GM20431 (cell line): Measurements from ENCODE around the gene MSI2.

Experiments
- in situ Hi-C: fragments of 300-500 bp; cut with MseI, MboI; formaldehyde crosslinking; loops from one replicate; pipeline ENCODE4 v1.15.0; 2020; ENCODE audit warnings: low sequenced_read_pairs; ENCODE audit not compliant: unreplicated experiment

The MSI2 gene

GRCh38 chr17:57502811-57503241, 246.5 kb downstream of the MSI2 start:
- in situ Hi-C loops: loop anchor here (25.0 kb wide), 1 partner anchor 109 kb away; no protein-coding TSS in a partner anchor

GRCh38 chr17:57504208-57504607, 247.9 kb downstream of the MSI2 start:
- in situ Hi-C loops: loop anchor here (25.0 kb wide), 1 partner anchor 108 kb away; no protein-coding TSS in a partner anchor

GRCh38 chr17:57505841-57506773, 249.8 kb downstream of the MSI2 start:
- in situ Hi-C loops: loop anchor here (25.0 kb wide), 1 partner anchor 106 kb away; no protein-coding TSS in a partner anchor

GRCh38 chr17:57506774-57507127, 250.4 kb downstream of the MSI2 start:
- in situ Hi-C loops: loop anchor here (25.0 kb wide), 1 partner anchor 106 kb away; no protein-coding TSS in a partner anchor

- in situ Hi-C loops: loop anchor here (25.0 kb wide), 1 partner anchor 104 kb away; no protein-coding TSS in a partner anchor
Observed at GRCh38 chr17:57507828-57508227, 251.5 kb downstream of the MSI2 start.

- in situ Hi-C loops: loop anchor here (25.0 kb wide), 1 partner anchor 104 kb away; no protein-coding TSS in a partner anchor
Observed at GRCh38 chr17:57508671-57509070, 252.3 kb downstream of the MSI2 start.

- in situ Hi-C loops: loop anchor here (25.0 kb wide), 1 partner anchor 101 kb away; no protein-coding TSS in a partner anchor
Observed at GRCh38 chr17:57511475-57512123, 255.3 kb downstream of the MSI2 start.

GRCh38 chr17:57512258-57512657, 255.9 kb downstream of the MSI2 start:
- in situ Hi-C loops: loop anchor here (25.0 kb wide), 1 partner anchor 100 kb away; no protein-coding TSS in a partner anchor

- in situ Hi-C loops: loop anchor here (25.0 kb wide), 1 partner anchor 100 kb away; no protein-coding TSS in a partner anchor
Observed at GRCh38 chr17:57512691-57513090, 256.4 kb downstream of the MSI2 start.

- in situ Hi-C loops: loop anchor here (25.0 kb wide), 1 partner anchor 99 kb away; no protein-coding TSS in a partner anchor
Observed at GRCh38 chr17:57513569-57513968, 257.2 kb downstream of the MSI2 start.

- in situ Hi-C loops: loop anchor here (25.0 kb wide), 1 partner anchor 98 kb away; no protein-coding TSS in a partner anchor
Observed at GRCh38 chr17:57514614-57515013, 258.3 kb downstream of the MSI2 start.

GRCh38 chr17:57515662-57516211, 259.4 kb downstream of the MSI2 start:
- in situ Hi-C loops: loop anchor here (25.0 kb wide), 1 partner anchor 97 kb away; no protein-coding TSS in a partner anchor

- in situ Hi-C loops: loop anchor here (25.0 kb wide), 1 partner anchor 96 kb away; no protein-coding TSS in a partner anchor
Observed at GRCh38 chr17:57516290-57517230, 260.2 kb downstream of the MSI2 start.

- in situ Hi-C loops: loop anchor here (25.0 kb wide), 1 partner anchor 95 kb away; no protein-coding TSS in a partner anchor
Observed at GRCh38 chr17:57517273-57517631, 260.9 kb downstream of the MSI2 start.

- in situ Hi-C loops: loop anchor here (25.0 kb wide), 1 partner anchor 94 kb away; no protein-coding TSS in a partner anchor
Observed at GRCh38 chr17:57517632-57518456, 261.5 kb downstream of the MSI2 start.

GRCh38 chr17:57518587-57519581, 262.6 kb downstream of the MSI2 start:
- in situ Hi-C loops: loop anchor here (25.0 kb wide), 1 partner anchor 93 kb away; no protein-coding TSS in a partner anchor

GRCh38 chr17:57519800-57520199, 263.5 kb downstream of the MSI2 start:
- in situ Hi-C loops: loop anchor here (25.0 kb wide), 1 partner anchor 93 kb away; no protein-coding TSS in a partner anchor
